ENCODE results near the gene FERMT2. TPM values are rescaled to one million over a fixed set of nuclear protein-coding genes. Genes with fewer than 3 reads are reported as not detected.

FERMT2 gene
- polyA plus RNA-seq, 4 donors, result 0.89 to 18.9 (median 11.5) TPM

GRCh38 chr14:52834440-52834842, 116.4 kb downstream of the FERMT2 start:
- Histone ChIP-seq H3K9me3 (ENCODE audit: control insufficient read depth in 2 of 2, insufficient read depth in 1 of 2, low read depth in 1 of 2, low read length in 1 of 2) (no peaks in the 10 kb centered on the region), H3K27me3 (ENCODE audit: control insufficient read depth in 3 of 3, insufficient read depth in 3 of 3, low read length in 3 of 3) (no peaks in the 10 kb centered on the region), H3K4me1 (ENCODE audit: control insufficient read depth in 3 of 3, insufficient read depth in 2 of 3, low read depth in 1 of 3, low read length in 2 of 3) (no peaks in the 10 kb centered on the region), H3K36me3 (ENCODE audit: control insufficient read depth in 3 of 3, insufficient read depth in 2 of 3, low read depth in 1 of 3, low read length in 3 of 3) (no peaks in the 10 kb centered on the region), H3K27ac (ENCODE audit: low read depth in 1 of 3, low read length in 2 of 3) (no peak overlapping the region), H3K4me3 (ENCODE audit: low read depth in 1 of 3, low read length in 3 of 3) (no peak overlapping the region)
- DNase-seq (no peak), FAIRE-seq (no peak)
- WGBS, 3 donors, result 62 to 67% (median 66%) methylated on average over 1 of the region's 1 CpG

- DNase-seq, result no peak
- no peaks in the 10 kb centered on the region for H3K27me3 ChIP-seq (ENCODE audit: control insufficient read depth in 3 of 3, insufficient read depth in 3 of 3, low read length in 3 of 3)
- WGBS, 3 donors, result 93 to 96% (median 96%) methylated on average over 5 of the region's 5 CpGs
- H3K4me1 ChIP-seq (ENCODE audit: control insufficient read depth in 3 of 3, insufficient read depth in 2 of 3, low read depth in 1 of 3, low read length in 2 of 3), result no peaks in the 10 kb centered on the region
- no peak for FAIRE-seq
- H3K4me3 ChIP-seq (ENCODE audit: low read depth in 1 of 3, low read length in 3 of 3), result no peak overlapping the region
- no peaks in the 10 kb centered on the region for H3K36me3 ChIP-seq (ENCODE audit: control insufficient read depth in 3 of 3, insufficient read depth in 2 of 3, low read depth in 1 of 3, low read length in 3 of 3)
- H3K27ac ChIP-seq (ENCODE audit: low read depth in 1 of 3, low read length in 2 of 3), result no peak overlapping the region
- H3K9me3 ChIP-seq (ENCODE audit: control insufficient read depth in 2 of 2, insufficient read depth in 1 of 2, low read depth in 1 of 2, low read length in 1 of 2), result no peaks in the 10 kb centered on the region
Measured at GRCh38 chr14:52833891-52834290, 117.0 kb downstream of the FERMT2 start.

GRCh38 chr14:52829527-52830185, 121.2 kb downstream of the FERMT2 start:
- no peaks in the 10 kb centered on the region for H3K27me3 ChIP-seq (ENCODE audit: control insufficient read depth in 3 of 3, insufficient read depth in 3 of 3, low read length in 3 of 3)
- FAIRE-seq (no peak), DNase-seq (no peak)
- H3K27ac ChIP-seq (ENCODE audit: low read depth in 1 of 3, low read length in 2 of 3), result no peak overlapping the region
- WGBS, 3 donors, result 81 to 83% (median 83%) methylated on average over 7 of the region's 7 CpGs
- H3K9me3 ChIP-seq (ENCODE audit: control insufficient read depth in 2 of 2, insufficient read depth in 1 of 2, low read depth in 1 of 2, low read length in 1 of 2), result no peaks in the 10 kb centered on the region
- no peak overlapping the region for H3K4me3 ChIP-seq (ENCODE audit: low read depth in 1 of 3, low read length in 3 of 3)
- no peaks in the 10 kb centered on the region for H3K36me3 ChIP-seq (ENCODE audit: control insufficient read depth in 3 of 3, insufficient read depth in 2 of 3, low read depth in 1 of 3, low read length in 3 of 3)
- no peaks in the 10 kb centered on the region for H3K4me1 ChIP-seq (ENCODE audit: control insufficient read depth in 3 of 3, insufficient read depth in 2 of 3, low read depth in 1 of 3, low read length in 2 of 3)

GRCh38 chr14:52827426-52827825, 123.4 kb downstream of the FERMT2 start:
- Histone ChIP-seq H3K27me3 (ENCODE audit: control insufficient read depth in 3 of 3, insufficient read depth in 3 of 3, low read length in 3 of 3) (no peaks in the 10 kb centered on the region), H3K4me1 (ENCODE audit: control insufficient read depth in 3 of 3, insufficient read depth in 2 of 3, low read depth in 1 of 3, low read length in 2 of 3) (no peaks in the 10 kb centered on the region), H3K36me3 (ENCODE audit: control insufficient read depth in 3 of 3, insufficient read depth in 2 of 3, low read depth in 1 of 3, low read length in 3 of 3) (no peaks in the 10 kb centered on the region), H3K27ac (ENCODE audit: low read depth in 1 of 3, low read length in 2 of 3) (no peak overlapping the region), H3K4me3 (ENCODE audit: low read depth in 1 of 3, low read length in 3 of 3) (no peak overlapping the region), H3K9me3 (ENCODE audit: control insufficient read depth in 2 of 2, insufficient read depth in 1 of 2, low read depth in 1 of 2, low read length in 1 of 2) (no peaks in the 10 kb centered on the region)
- FAIRE-seq (no peak), DNase-seq (no peak)

GRCh38 chr14:52825085-52825484, 125.8 kb downstream of the FERMT2 start:
- Histone ChIP-seq H3K27ac (ENCODE audit: low read depth in 1 of 3, low read length in 2 of 3) (no peak overlapping the region), H3K9me3 (ENCODE audit: control insufficient read depth in 2 of 2, insufficient read depth in 1 of 2, low read depth in 1 of 2, low read length in 1 of 2) (no peaks in the 10 kb centered on the region), H3K27me3 (ENCODE audit: control insufficient read depth in 3 of 3, insufficient read depth in 3 of 3, low read length in 3 of 3) (no peaks in the 10 kb centered on the region), H3K4me3 (ENCODE audit: low read depth in 1 of 3, low read length in 3 of 3) (no peak overlapping the region), H3K36me3 (ENCODE audit: control insufficient read depth in 3 of 3, insufficient read depth in 2 of 3, low read depth in 1 of 3, low read length in 3 of 3) (no peaks in the 10 kb centered on the region), H3K4me1 (ENCODE audit: control insufficient read depth in 3 of 3, insufficient read depth in 2 of 3, low read depth in 1 of 3, low read length in 2 of 3) (no peaks in the 10 kb centered on the region)
- DNase-seq (no peak), FAIRE-seq (no peak)
- WGBS, 3 donors, result 54 to 64% (median 62%) methylated on average over 4 of the region's 4 CpGs

- H3K27ac ChIP-seq (ENCODE audit: low read depth in 1 of 3, low read length in 2 of 3), result no peak overlapping the region
- H3K36me3 ChIP-seq (ENCODE audit: control insufficient read depth in 3 of 3, insufficient read depth in 2 of 3, low read depth in 1 of 3, low read length in 3 of 3), result no peaks in the 10 kb centered on the region
- H3K4me1 ChIP-seq (ENCODE audit: control insufficient read depth in 3 of 3, insufficient read depth in 2 of 3, low read depth in 1 of 3, low read length in 2 of 3), result no peaks in the 10 kb centered on the region
- no peak overlapping the region for H3K4me3 ChIP-seq (ENCODE audit: low read depth in 1 of 3, low read length in 3 of 3)
- DNase-seq (no peak), FAIRE-seq (no peak)
- WGBS, 3 donors, result 24 to 53% (median 38%) methylated on average over 4 of the region's 4 CpGs
- no peaks in the 10 kb centered on the region for H3K27me3 ChIP-seq (ENCODE audit: control insufficient read depth in 3 of 3, insufficient read depth in 3 of 3, low read length in 3 of 3)
- no peaks in the 10 kb centered on the region for H3K9me3 ChIP-seq (ENCODE audit: control insufficient read depth in 2 of 2, insufficient read depth in 1 of 2, low read depth in 1 of 2, low read length in 1 of 2)
Measured at GRCh38 chr14:52824462-52824861, 126.4 kb downstream of the FERMT2 start.

GRCh38 chr14:52821805-52822250, 129.0 kb downstream of the FERMT2 start:
- DNase-seq (peak; percentile 18 to 20), FAIRE-seq (no peak)
- H3K4me1 ChIP-seq (ENCODE audit: control insufficient read depth in 3 of 3, insufficient read depth in 2 of 3, low read depth in 1 of 3, low read length in 2 of 3), result no peaks in the 10 kb centered on the region
- no peaks in the 10 kb centered on the region for H3K27me3 ChIP-seq (ENCODE audit: control insufficient read depth in 3 of 3, insufficient read depth in 3 of 3, low read length in 3 of 3)
- WGBS, 3 donors, result 22 to 61% (median 38%) methylated on average over 7 of the region's 7 CpGs
- H3K27ac ChIP-seq (ENCODE audit: low read depth in 1 of 3, low read length in 2 of 3), result no peak overlapping the region
- H3K9me3 ChIP-seq (ENCODE audit: control insufficient read depth in 2 of 2, insufficient read depth in 1 of 2, low read depth in 1 of 2, low read length in 1 of 2), result no peaks in the 10 kb centered on the region
- H3K36me3 ChIP-seq (ENCODE audit: control insufficient read depth in 3 of 3, insufficient read depth in 2 of 3, low read depth in 1 of 3, low read length in 3 of 3), result no peaks in the 10 kb centered on the region
- no peak overlapping the region for H3K4me3 ChIP-seq (ENCODE audit: low read depth in 1 of 3, low read length in 3 of 3)

- FAIRE-seq (no peak), DNase-seq (no peak)
- WGBS, 3 donors, result 54 to 92% (median 89%) methylated on average over 1 of the region's 1 CpG
- no peaks in the 10 kb centered on the region for H3K4me1 ChIP-seq (ENCODE audit: control insufficient read depth in 3 of 3, insufficient read depth in 2 of 3, low read depth in 1 of 3, low read length in 2 of 3)
- H3K9me3 ChIP-seq (ENCODE audit: control insufficient read depth in 2 of 2, insufficient read depth in 1 of 2, low read depth in 1 of 2, low read length in 1 of 2), result no peaks in the 10 kb centered on the region
- no peak overlapping the region for H3K4me3 ChIP-seq (ENCODE audit: low read depth in 1 of 3, low read length in 3 of 3)
- no peaks in the 10 kb centered on the region for H3K27me3 ChIP-seq (ENCODE audit: control insufficient read depth in 3 of 3, insufficient read depth in 3 of 3, low read length in 3 of 3)
- no peak overlapping the region for H3K27ac ChIP-seq (ENCODE audit: low read depth in 1 of 3, low read length in 2 of 3)
- no peaks in the 10 kb centered on the region for H3K36me3 ChIP-seq (ENCODE audit: control insufficient read depth in 3 of 3, insufficient read depth in 2 of 3, low read depth in 1 of 3, low read length in 3 of 3)
Measured at GRCh38 chr14:52808101-52808500, 142.7 kb downstream of the FERMT2 start.
